Dermis microvascular lymphatic vessel endothelial cell (primary cell): Measurements from ENCODE around the gene RBBP8NL. TPM values are rescaled to one million over a fixed set of nuclear protein-coding genes. Genes with fewer than 3 reads are reported as not detected.

Experiments
- DNase-seq, 2 donors: peaks; one replicate each; pipeline versions ENCODE4 v3.0.0 to v3.0.0-alpha.2; 2010; ENCODE audit warnings: low read depth in 2 of 2
- total RNA-seq: library from RNA; depleted of rRNA; stranded (reverse); fragments of >200 nt; gene quantifications from 2 replicates; pipeline ENCODE4 v1.2.1, GENCODE V29; 2014

RBBP8NL gene
- total RNA-seq, 1 donor from 2014 or later: not detected

DNA sequence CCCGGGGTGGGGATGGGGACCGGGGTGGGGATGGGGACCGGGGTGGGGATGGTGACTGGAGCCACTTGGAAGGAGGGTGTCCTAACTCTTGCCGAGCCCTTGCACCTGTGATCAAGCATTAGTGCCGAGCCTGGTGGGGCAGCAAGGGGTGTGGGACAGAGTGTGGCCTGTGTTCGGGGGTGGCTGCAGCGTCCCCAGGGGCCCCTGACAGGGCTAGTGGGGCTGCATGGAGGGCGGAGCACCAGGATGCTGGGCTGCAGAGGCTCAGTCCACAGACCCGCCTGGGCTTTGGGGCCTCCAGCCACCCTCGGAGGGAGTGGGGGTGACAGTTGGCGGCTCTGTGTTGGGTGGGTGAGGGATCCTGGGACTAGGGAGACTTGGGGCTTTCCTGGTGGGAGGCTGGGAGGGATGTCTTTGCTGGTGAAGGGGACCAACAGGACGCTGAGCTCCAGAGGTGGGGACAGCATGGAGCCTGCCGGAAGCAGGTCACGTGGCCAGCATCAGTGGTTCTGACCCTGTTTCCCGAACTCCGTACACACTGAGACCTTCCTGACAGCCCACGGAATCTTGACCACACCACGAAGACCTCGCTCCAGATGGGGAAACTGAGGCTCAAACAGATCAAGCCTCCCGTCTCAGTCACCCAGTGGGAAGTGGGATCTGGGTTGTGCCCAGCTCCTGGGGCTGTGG is 4.6 kb downstream of the RBBP8NL start:
- DNase-seq: no peak

DNA sequence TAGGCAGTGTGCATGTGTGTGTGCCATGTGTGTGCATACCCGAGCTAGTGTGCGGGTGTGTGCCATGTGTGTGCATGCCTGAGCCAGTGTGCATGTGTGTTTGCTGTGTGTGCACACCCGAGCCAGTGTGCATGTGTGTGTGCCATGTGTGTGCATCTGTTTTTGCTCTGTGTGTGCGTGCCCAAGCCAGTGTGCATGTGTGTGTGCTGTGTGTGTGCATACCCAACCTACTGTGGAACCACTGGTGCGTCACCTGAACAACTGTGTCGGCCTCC is 5.7 kb downstream of the RBBP8NL start:
- DNase-seq: no peak

GRCh38 chr20:62420846-62421715 is 6.3 kb downstream of the RBBP8NL start:
- no peak for DNase-seq

- DNase-seq: no peak
These were observed 7.6 kb downstream of the RBBP8NL start for GRCh38 chr20:62419759-62420158.

- DNase-seq: no peak
These were observed 8.4 kb downstream of the RBBP8NL start for GRCh38 chr20:62418709-62419487.

DNA sequence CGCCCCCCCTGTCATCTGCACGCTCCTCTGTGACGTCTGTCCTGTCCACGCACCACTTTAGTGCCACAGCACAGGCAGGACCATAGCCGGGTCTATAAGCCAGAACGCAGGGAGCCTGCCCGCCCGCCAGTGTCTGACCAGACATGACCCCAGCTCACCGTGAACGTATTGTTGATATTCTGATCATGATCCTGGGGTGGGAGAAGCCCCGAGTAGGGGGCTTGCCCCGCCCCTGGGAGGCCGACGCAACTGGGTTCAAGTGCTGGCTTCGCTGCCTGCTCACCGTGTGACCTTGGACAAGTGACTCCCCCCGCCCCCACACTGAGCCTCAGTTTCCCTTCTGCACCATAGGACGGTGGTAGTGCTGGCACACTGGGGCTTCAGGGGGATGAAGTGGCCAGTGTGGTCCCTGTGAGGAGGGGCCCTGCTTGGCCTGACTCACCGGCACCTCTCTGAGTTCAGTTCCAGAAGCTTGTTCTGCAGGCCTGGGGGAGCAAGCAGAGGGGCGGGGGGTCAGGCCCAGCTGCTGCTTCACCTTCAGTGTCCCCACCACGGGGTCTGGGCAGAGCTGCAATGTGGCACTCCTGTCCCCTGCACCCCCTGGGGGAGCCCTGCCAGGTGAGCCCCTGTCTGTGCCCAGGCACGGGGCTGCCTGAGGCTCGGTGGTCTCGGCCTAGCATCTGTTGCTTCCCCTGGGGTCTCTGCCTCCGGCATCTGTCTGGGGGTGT is 9.2 kb downstream of the RBBP8NL start:
- DNase-seq: no peak

DNA sequence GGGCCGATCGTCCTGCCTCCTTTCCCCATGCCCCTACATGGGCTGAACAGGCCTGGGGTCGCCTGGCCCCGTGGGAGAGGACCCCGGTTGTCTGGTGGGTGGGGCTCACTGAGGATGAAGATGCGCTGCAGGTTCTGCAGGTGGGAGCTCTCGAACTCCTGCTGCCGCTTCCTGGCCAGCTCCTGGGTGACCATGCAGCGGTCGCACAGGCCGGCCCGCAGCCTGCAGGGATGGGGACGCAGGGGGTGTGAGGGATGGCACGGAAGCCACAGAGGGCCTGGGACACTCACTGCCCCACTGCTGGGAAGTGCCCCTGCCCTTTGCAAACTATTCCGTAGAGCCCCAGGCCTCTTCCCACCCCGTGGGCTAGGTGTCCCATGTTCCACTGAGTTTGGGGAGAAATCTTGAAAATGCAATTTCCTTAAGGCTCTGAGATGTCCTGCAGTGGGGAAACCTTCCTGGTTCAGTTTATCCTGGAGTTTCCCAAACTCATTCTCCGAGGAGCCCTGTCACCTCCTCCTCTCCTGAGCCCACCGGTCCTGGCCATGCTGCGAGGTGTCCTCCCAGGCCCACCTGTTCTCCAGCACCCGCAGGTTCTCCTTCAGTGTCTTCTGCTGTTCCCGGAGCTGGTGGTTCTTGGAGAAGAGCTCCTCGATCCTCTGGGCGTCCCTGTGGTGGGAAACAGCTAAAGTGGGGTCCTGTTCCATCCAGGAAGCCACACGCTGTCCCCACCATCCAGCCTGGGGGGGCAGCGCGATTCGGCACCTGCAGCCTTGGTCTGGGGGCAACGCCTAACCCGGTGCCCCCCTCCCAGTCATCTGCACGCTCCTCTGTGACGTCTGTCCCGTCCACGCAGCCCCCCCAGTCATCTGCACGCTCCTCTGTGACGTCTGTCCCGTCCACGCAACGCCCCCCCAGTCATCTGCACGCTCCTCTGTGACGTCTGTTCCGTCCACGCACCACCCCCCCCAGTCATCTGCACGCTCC is 10.4 kb downstream of the RBBP8NL start:
- no peak for DNase-seq

DNA sequence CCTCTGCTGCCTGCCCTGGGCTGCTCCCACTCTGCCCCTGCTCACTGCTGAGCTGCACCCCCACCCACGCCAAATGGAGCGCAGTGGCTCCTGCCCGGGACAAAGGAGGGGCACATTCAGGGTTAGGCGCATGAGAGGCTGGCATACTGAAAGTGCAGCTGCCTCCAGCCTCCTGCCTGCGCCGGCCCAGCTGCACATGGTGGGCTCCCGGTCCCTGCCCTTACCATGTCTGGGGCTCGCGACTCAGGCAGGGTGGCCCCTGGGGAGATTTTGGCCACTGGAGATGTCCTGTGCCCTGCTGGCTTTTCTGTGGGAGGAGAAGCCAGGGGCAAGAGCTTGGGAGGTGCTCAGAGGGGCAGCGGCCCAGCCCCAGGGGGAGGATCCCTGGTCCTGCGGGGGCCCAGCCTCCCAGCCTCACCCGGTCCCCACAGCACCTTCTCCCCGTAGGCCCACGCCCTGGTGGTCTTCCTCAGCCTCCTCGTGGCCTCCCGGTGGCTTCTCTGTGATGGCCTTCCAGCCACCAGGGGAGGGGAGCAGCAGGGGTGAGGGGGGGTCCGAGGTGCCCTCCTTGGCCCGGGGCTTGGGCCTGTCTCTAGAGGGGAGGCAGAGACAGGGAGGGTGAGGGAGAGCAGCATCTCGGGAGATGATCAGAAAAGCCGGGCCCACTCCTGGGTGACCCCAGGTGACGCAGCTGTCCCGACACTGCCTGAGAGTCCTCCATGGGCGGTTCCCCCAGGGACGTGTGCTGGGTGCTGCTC is 11.8 kb downstream of the RBBP8NL start:
- DNase-seq: no peak

DNA sequence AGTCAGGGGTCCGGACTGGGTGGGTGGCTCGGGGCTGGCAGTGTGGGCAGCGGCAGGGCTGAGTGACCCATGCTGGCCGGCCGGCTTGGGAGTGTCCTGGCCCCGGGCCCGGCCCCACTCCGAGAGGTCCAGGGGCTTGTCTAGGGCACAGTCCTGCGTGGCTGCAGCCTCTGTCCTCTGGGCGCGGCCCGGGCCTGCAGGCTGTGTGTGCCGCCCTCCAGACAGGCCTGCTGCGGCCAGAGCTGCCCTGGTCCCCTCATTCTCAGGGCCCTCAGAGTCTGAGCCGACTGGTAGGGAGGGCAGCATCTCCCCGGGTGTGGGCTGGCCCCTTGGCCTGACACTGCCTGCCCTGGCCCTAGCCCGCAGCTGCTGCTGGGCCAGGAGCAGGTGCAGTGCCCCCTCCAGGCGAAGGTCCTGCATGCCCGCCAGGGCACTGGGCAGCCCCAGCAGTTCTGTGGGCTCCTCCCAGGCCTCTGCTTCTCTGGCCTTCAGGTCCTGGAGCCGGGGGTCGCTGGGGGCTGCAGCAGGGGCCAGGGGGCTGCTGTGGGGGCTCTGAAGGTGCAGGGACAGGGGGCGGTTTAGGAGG is 13.3 kb downstream of the RBBP8NL start:
- DNase-seq: no peak

DNA sequence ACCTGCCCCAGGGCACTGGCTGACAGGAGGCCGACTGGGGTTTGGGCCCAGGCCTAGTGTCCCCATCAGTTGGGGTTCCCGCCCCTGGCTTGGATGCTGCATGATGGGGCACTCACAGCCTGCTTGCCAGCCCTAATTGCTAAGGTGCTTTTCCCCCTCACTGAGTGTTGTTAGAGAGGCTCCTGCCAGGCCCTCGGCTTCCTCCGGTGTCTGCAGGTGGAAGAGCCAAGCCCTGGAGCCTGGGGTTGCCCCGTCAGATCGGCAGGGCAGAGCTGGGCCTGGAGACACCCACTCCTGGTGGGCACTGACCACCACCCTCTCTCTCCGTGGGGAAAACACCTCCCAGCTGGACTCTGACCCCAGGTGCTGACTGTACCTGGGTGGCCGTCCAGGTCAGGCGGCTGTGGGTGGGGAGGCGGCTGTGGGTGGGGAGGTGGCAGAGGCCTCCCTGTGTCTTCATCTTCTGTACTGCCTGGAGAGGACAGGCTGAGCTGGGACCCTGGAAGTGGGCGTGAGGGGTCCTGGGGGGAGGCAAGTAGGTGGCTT is 14.2 kb downstream of the RBBP8NL start:
- DNase-seq: no peak

- DNase-seq: no peak
These were observed 14.9 kb downstream of the RBBP8NL start for GRCh38 chr20:62412194-62413024.

- no peak for DNase-seq
These were observed 15.7 kb downstream of the RBBP8NL start for GRCh38 chr20:62411479-62412193.

GRCh38 chr20:62410746-62411478 is 16.4 kb downstream of the RBBP8NL start:
- DNase-seq: no peak

DNA sequence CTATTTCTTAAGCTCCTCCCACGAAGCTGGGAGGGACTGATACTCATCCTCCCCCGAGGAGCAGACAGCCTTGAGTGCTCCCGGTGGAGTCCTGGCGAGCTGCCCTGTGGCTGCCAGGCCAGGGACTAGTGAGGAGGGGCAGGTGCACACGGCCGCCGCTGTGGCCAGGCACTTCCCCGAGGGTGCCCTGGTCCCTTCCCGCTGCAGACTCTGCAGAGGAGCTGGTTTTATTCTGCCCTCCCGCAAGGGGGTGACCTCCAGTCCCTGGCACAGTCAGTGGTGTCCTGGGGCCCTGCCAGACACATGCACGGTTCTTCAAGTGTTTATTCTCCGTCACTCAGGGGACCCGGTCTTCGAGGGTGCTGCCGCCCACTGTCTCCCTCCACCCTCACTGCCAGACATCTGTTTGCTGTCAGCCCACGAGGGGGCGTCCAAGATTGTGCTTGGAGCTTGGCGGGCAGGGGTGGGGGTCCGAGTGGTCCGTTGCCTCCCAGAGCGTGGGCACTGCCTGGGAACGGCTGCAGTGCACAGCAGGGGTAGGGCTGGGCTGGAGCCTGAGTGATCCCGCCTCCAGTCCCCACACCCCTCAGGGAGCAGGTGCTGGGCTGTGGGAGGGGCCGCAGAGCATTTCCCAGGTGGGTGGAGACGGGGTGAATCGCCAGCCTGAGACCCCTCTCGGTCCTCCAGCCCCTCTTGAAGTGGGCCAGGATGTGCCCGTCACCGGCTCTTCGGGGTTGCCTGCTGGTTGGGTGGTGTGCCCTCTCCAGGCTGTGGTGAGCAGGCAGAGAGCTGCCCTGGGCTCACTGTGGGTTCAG is 17.2 kb downstream of the RBBP8NL start:
- DNase-seq: peak in 1 of 2 donors; percentile 44

GRCh38 chr20:62409086-62409853 is 18.1 kb downstream of the RBBP8NL start:
- no peak for DNase-seq
